ENCODE data around the gene SFXN5. TPM values are rescaled to one million over a fixed set of nuclear protein-coding genes. Genes with fewer than 3 reads are reported as not detected.
"Not testable (repeated sequence)": the region's sequence is repeated elsewhere in the genome, so short reads cannot be mapped to it uniquely, and the experiment has no call there.

The SFXN5 gene, protein sequence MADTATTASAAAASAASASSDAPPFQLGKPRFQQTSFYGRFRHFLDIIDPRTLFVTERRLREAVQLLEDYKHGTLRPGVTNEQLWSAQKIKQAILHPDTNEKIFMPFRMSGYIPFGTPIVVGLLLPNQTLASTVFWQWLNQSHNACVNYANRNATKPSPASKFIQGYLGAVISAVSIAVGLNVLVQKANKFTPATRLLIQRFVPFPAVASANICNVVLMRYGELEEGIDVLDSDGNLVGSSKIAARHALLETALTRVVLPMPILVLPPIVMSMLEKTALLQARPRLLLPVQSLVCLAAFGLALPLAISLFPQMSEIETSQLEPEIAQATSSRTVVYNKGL
- total RNA-seq: 12.2 TPM

DNA sequence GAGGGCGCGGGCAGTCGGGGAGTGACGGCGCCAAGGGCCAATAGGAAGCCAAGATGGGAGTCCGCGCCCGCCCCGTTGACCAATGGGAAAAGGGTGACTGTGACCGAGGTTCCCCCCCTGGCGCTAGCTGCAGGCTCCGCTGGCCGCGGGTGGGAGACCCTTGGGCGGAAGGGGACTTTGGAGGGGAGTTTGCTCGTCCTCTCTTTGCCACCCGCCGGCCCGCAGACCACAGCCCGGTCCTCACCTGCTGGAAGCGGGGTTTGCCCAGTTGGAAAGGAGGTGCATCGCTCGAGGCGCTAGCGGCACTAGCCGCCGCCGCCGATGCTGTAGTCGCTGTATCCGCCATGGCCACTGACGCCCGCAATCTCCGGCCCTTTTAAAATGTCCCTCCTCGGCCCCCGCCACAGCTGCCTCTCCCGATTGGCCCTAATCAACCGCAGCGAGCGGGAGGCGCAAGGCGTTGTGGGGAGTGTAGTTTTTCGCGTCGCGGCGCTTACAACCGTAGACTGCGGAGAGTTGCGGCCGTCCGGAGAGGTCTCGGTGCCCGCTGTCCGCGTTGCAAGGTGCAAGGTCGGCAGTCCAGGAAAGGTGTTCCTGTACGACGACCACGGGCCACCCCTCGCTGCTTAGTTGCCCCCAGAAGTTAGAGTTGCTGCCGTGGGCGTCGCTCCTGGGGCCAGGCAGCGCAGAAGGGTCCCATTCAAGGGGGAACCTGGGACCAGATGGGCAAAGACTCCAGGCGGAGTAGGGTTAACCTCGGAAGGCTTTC lies at the start of gene SFXN5:
Gene SFXN5, minus strand, starts transcription at position 353 of the 769 bp plus-strand sequence. Its CDS starts 7 bp downstream, at position 346.
- peak; percentile 97 for DNase-seq (ENCODE audit: low spot score in 2 of 2)
- no peak for FAIRE-seq

DNA sequence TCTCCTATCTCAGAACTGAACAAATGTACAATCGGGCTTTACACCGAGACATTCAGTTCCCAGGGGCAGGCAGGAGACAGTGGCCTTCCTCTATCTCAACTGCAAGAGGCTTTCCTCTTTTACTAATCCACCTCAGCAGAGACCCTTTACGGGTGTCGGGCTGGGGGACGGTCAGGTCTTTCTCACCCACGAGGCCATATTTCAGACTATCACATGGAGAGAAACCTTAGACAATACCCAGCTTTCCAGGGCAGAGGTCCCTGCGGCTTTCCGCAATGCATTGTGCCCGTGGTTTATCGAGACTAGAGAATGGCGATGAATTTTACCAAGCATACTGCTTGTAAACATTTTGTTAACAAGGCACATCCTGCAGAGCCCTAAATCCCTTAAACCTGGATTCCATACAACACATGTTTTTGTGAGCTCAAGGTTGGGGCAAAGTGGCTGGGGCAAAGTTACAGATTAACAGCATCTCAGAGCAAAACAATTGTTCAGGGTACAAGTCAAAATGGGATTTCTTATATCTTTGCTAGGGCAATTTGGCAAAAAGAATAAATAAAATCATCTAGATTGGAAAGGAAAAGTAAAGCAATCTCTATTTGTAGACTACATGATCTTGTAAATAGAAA lies 48.2 kb upstream of the SFXN5 start:
- FAIRE-seq; DNase-seq (ENCODE audit: low spot score in 2 of 2): not testable (repeated sequence)

DNA sequence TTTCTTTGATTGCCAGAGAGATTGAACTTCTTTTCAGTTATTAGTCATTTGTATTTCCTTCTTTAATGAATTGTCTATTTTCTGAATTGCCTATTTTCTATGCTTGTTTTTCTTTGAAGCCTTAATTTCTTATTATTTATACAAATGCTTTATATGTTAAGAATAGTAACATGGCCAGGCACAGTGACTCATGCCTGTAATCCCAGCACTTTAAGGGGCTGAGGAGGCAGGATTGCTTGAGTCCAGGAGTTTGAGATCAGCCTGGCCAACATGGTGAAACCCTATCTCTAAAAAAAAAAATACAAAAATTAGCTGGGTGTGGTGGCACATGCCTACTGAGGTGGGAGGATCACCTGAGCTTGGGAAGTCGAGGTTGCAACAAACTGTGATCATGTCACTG lies 45.9 kb upstream of the SFXN5 start:
- FAIRE-seq: no peak

GRCh38 chr2:73116182-73116960 lies 44.9 kb upstream of the SFXN5 start:
- FAIRE-seq (no peak), DNase-seq (ENCODE audit: low spot score in 2 of 2) (no peak)

More for the DNA sequence above, 45.9 kb upstream of the SFXN5 start:
- DNase-seq (ENCODE audit: low spot score in 2 of 2): no peak

- DNase-seq (ENCODE audit: low spot score in 2 of 2) (no peak), FAIRE-seq (no peak)
These were observed 42.9 kb upstream of the SFXN5 start for GRCh38 chr2:73114273-73114867.

DNA sequence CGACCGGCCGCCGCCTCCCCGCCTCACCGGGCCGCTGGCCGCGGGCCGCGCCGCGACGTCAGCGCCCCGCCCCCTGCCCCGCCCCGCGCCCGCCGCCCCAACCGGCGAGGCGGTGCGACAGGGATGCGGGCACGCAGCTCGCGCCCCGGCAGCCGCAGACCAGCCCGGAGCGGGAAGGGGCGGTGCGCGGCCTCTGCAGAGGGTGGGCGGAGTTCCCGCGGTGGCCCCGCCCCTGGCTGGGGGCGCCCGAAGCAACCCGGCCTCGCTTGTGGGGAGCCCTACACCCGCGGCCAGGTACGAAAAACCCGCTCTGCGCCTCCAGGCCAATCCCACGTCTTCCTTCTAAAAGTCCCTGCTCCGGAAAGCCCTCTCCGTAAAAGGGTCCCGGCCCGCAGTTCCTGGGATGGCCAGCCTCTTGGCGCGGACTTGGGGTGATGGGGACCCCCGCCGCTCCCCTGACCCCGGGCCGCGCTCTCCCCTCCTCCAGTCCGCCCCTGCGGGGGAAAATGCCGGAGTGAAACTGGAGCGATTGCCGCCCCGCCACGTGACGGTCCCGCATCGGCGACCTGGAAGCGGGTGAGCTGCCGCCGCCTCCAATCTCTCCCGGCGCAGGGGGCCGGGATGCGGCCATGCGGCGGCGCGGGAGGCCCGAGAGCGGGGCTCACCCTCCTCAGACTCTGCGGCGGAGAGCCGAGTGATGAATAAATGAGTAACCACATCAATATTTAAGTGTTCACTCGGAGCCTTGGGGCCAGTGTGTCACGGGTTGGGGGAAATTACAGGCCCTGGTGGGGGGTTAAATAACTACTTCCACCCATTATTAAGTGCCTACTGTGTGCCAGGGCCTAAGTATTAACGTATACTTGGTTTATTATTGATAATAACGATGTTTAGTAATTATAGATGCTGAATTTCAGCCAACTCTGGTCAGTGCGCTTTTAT lies 41.7 kb upstream of the SFXN5 start, which contains the start of gene RAB11FIP5:
Gene RAB11FIP5, minus strand, starts transcription at position 36 of the 942 bp plus-strand sequence. CDS start 171 bp downstream, outside the sequence.
- peak; percentile 85 to 87 for DNase-seq (ENCODE audit: low spot score in 2 of 2)

DNA sequence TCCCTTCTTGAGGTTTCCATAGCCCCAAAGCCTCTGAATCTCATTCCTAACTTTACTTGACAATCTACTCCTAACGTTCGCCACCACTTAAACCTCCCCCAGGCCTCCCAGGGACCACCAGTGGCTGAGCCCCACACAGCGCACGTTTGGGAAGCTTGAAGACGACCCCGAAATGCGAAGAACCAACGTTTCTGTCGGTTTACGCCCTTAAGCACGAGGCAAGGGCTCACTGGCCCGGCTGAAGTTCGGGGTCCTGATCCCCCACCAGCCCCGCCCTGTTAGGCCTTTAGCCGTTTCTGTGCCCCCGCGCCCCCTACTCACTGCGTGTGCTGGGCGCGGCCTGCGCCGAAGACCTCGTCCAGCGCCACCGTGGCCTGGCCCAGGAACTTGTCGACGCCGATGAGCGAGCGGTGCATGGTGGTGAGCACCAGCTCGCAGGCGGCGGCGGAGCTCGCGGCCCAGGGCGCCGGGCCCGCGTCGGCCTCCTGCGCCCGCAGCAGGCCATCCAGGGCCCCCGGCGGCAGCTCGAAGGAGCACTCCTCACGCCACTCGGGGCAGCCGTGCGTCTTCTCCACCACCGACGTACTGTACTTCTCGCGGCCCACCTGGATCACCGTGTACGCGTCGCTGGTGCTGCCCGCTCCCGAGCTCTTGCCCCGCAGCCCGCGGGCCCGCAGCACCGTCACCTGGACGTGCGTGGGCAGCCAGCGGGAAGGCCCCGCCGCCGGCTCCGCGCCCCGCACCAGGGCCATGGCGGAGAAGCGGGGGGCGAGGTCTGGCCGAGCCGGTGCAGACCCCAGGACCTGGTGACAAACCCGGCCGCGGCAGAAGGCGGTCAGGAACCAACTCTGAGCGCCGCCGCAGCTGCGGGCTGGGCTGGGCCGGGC lies 40.8 kb upstream of the SFXN5 start:
- no peak for DNase-seq (ENCODE audit: low spot score in 2 of 2)
- no peak for FAIRE-seq

More for the DNA sequence above, 41.7 kb upstream of the SFXN5 start, which contains the start of gene RAB11FIP5:
- FAIRE-seq: no peak

GRCh38 chr2:73111073-73112025 lies 39.8 kb upstream of the SFXN5 start:
- no peak for FAIRE-seq
- no peak for DNase-seq (ENCODE audit: low spot score in 2 of 2)

DNA sequence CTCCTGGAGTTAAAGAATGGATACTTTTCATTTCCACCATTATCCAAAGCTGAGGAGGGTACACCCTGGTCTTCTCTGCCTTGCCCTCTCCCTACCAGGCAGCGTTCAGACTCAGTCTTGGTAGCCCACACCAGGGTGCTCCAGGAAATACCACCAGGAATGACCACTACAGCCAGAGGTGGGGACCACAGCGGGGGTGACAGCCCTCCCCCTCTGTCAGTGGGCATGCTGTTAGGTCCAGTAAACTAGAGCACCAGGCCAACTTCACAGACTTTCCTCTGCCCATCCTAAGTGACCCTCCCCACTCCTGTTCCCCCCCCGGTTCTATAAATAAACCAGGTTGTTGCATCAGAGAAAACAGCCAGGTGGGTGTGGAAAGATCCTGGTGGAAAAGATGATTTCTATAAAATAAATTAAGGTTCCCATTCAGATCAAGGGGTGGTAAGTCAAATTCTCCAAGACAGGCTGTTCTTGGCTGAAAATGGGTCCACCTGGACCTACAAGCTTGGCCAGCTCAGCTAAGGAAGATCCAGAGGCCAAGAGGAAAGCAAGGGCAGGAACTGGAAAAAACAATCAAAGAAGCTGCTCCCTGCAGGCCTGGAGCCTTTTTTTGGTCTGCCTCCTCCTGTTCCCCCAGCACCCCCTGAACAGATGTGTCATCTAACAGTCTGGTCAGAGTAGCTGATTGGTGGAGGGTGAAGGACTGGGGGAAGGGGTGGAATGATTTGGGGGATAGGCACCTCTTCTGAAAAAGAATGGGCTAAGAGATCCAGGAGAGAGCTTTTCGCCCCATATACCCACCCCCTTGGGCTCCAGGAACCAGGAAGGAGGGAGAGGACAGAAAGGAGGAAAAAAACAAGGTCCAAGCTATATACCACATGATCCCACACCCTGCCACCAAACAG lies 38.9 kb upstream of the SFXN5 start:
- DNase-seq (ENCODE audit: low spot score in 2 of 2) (no peak), FAIRE-seq (no peak)

DNA sequence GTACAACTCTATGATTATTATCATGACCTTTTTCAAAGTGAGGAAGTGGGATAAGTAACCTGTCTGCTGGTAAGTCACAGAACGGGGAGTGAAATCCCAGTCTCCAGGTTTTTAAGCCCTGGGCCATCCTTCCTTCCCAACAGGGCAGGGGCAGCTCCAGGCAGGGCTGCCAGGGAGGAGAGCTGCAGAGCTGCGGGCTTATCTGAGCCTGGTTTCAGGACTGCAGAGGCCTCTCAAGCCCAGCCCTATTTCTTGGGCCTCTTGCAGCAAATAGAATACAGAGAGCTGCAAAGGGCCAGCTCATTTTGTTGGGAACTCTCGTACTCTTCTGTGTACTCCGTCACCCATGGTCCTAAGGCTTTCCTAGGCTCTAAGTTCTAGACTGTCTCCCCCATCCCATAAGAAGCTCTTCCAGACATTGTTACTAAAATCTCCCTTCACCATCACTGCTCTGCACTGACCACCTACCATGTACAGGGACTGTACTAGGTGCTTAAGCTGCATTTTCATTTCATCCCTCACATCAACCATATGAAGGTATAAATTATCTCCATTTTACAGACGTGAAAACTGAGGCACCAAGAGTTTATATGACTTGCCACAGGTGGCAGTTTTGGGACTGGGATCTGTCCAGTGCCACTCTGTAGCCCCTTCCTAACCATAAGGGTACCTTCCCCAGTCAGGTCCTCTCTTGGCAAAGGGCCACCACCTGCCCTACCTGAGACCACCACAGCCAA lies 38.1 kb upstream of the SFXN5 start:
- DNase-seq (ENCODE audit: low spot score in 2 of 2) (no peak), FAIRE-seq (no peak)

- no peak for FAIRE-seq
- no peak for DNase-seq (ENCODE audit: low spot score in 2 of 2)
These were observed 35.9 kb upstream of the SFXN5 start for GRCh38 chr2:73107211-73107926.

- DNase-seq (ENCODE audit: low spot score in 2 of 2) (no peak), FAIRE-seq (no peak)
These were observed 35.3 kb upstream of the SFXN5 start for GRCh38 chr2:73106791-73107190.

- FAIRE-seq (no peak), DNase-seq (ENCODE audit: low spot score in 2 of 2) (no peak)
These were observed 34.0 kb upstream of the SFXN5 start for GRCh38 chr2:73105511-73105971.

GRCh38 chr2:73104933-73105332 lies 33.4 kb upstream of the SFXN5 start:
- FAIRE-seq: no peak

More at GRCh38 chr2:73104933-73105332, 33.4 kb upstream of the SFXN5 start:
- DNase-seq (ENCODE audit: low spot score in 2 of 2): no peak
